ENCODE results near the gene WASF3. TPM values are rescaled to one million over a fixed set of nuclear protein-coding genes. Genes with fewer than 3 reads are reported as not detected.
A peak's percentile ranks its signal among the peaks of the same experiment; 100 is the strongest.

WASF3 gene
- total RNA-seq (2014; rRNA removed; shearing (Covaris generic)): 0.18 TPM in 1 of 2 replicates, not detected in the other

GRCh38 chr13:26557393-26558073 is at the start of gene WASF3:
WASF3 (plus strand) TSS chr13:26557683; CDS start chr13:26642271, 84,588 bp downstream.
- H3K4me1 ChIP-seq (replicated peaks): peaks cover 12% of the 10 kb centered on the region
- peak; percentile 59 to 77 for DNase-seq (ENCODE audit: low read depth in 1 of 2, low spot score in 2 of 2)
- peaks cover 30% of the 10 kb centered on the region for H3K27me3 ChIP-seq (replicated peaks)
- H3K36me3 ChIP-seq: no peaks in the 10 kb centered on the region
- H3K9me3 ChIP-seq (replicated peaks): no peaks in the 10 kb centered on the region
- H3K4me3 ChIP-seq: peak within 1 kb of the TSS; percentile 42
- no peak within 1 kb of the TSS for H3K27ac ChIP-seq

- no peaks in the 10 kb centered on the region for H3K4me1 ChIP-seq (replicated peaks)
- H3K27ac ChIP-seq: no peak overlapping the region
- DNase-seq (ENCODE audit: low read depth in 1 of 2, low spot score in 2 of 2): no peak
- no peaks in the 10 kb centered on the region for H3K36me3 ChIP-seq
- no peaks in the 10 kb centered on the region for H3K9me3 ChIP-seq (replicated peaks)
- no peaks in the 10 kb centered on the region for H3K27me3 ChIP-seq (replicated peaks)
- H3K4me3 ChIP-seq: no peak overlapping the region
Observed at GRCh38 chr13:26508885-26509284, 48.6 kb upstream of the WASF3 start.

- no peak overlapping the region for H3K27ac ChIP-seq
- no peaks in the 10 kb centered on the region for H3K9me3 ChIP-seq (replicated peaks)
- H3K4me1 ChIP-seq (replicated peaks): no peaks in the 10 kb centered on the region
- H3K27me3 ChIP-seq (replicated peaks): no peaks in the 10 kb centered on the region
- DNase-seq (ENCODE audit: low read depth in 1 of 2, low spot score in 2 of 2): no peak
- H3K36me3 ChIP-seq: no peaks in the 10 kb centered on the region
- H3K4me3 ChIP-seq: no peak overlapping the region
Observed at GRCh38 chr13:26509491-26509890, 48.0 kb upstream of the WASF3 start.

- no peak overlapping the region for H3K27ac ChIP-seq
- H3K9me3 ChIP-seq (replicated peaks): no peaks in the 10 kb centered on the region
- H3K36me3 ChIP-seq: no peaks in the 10 kb centered on the region
- H3K4me3 ChIP-seq: no peak overlapping the region
- H3K27me3 ChIP-seq (replicated peaks): no peaks in the 10 kb centered on the region
- no peak for DNase-seq (ENCODE audit: low read depth in 1 of 2, low spot score in 2 of 2)
- no peaks in the 10 kb centered on the region for H3K4me1 ChIP-seq (replicated peaks)
Observed at GRCh38 chr13:26513931-26514330, 43.6 kb upstream of the WASF3 start.

- H3K27ac ChIP-seq: no peak overlapping the region
- DNase-seq (ENCODE audit: low read depth in 1 of 2, low spot score in 2 of 2): no peak
- H3K4me3 ChIP-seq: no peak overlapping the region
- no peaks in the 10 kb centered on the region for H3K9me3 ChIP-seq (replicated peaks)
- H3K4me1 ChIP-seq (replicated peaks): no peaks in the 10 kb centered on the region
- no peaks in the 10 kb centered on the region for H3K36me3 ChIP-seq
- no peaks in the 10 kb centered on the region for H3K27me3 ChIP-seq (replicated peaks)
Observed at GRCh38 chr13:26515721-26516120, 41.8 kb upstream of the WASF3 start.

GRCh38 chr13:26517936-26518335 is 39.5 kb upstream of the WASF3 start:
- DNase-seq (ENCODE audit: low read depth in 1 of 2, low spot score in 2 of 2): no peak
- H3K4me3 ChIP-seq: no peak overlapping the region
- no peaks in the 10 kb centered on the region for H3K4me1 ChIP-seq (replicated peaks)

GRCh38 chr13:26518451-26518959 is 39.0 kb upstream of the WASF3 start:
- no peak for DNase-seq (ENCODE audit: low read depth in 1 of 2, low spot score in 2 of 2)
- no peaks in the 10 kb centered on the region for H3K9me3 ChIP-seq (replicated peaks)
- no peak overlapping the region for H3K4me3 ChIP-seq
- H3K27me3 ChIP-seq (replicated peaks): no peaks in the 10 kb centered on the region
- no peak overlapping the region for H3K27ac ChIP-seq
- H3K4me1 ChIP-seq (replicated peaks): no peaks in the 10 kb centered on the region
- no peaks in the 10 kb centered on the region for H3K36me3 ChIP-seq

More at GRCh38 chr13:26517936-26518335, 39.5 kb upstream of the WASF3 start:
- no peak overlapping the region for H3K27ac ChIP-seq
- no peaks in the 10 kb centered on the region for H3K36me3 ChIP-seq
- no peaks in the 10 kb centered on the region for H3K27me3 ChIP-seq (replicated peaks)
- no peaks in the 10 kb centered on the region for H3K9me3 ChIP-seq (replicated peaks)

GRCh38 chr13:26522571-26522970 is 34.9 kb upstream of the WASF3 start:
- Histone ChIP-seq H3K27me3 (replicated peaks) (no peaks in the 10 kb centered on the region), H3K4me1 (replicated peaks) (no peaks in the 10 kb centered on the region), H3K36me3 (no peaks in the 10 kb centered on the region), H3K9me3 (replicated peaks) (no peaks in the 10 kb centered on the region), H3K27ac (no peak overlapping the region), H3K4me3 (no peak overlapping the region)
- DNase-seq (ENCODE audit: low read depth in 1 of 2, low spot score in 2 of 2): no peak

- no peak for DNase-seq (ENCODE audit: low read depth in 1 of 2, low spot score in 2 of 2)
- no peak overlapping the region for H3K4me3 ChIP-seq
- H3K9me3 ChIP-seq (replicated peaks): no peaks in the 10 kb centered on the region
- no peak overlapping the region for H3K27ac ChIP-seq
- no peaks in the 10 kb centered on the region for H3K27me3 ChIP-seq (replicated peaks)
- no peaks in the 10 kb centered on the region for H3K4me1 ChIP-seq (replicated peaks)
- H3K36me3 ChIP-seq: no peaks in the 10 kb centered on the region
Observed at GRCh38 chr13:26523007-26523406, 34.5 kb upstream of the WASF3 start.

GRCh38 chr13:26525528-26525927 is 32.0 kb upstream of the WASF3 start:
- Histone ChIP-seq H3K36me3 (no peaks in the 10 kb centered on the region), H3K9me3 (replicated peaks) (no peaks in the 10 kb centered on the region), H3K4me3 (no peak overlapping the region), H3K27me3 (replicated peaks) (no peaks in the 10 kb centered on the region), H3K4me1 (replicated peaks) (no peaks in the 10 kb centered on the region), H3K27ac (no peak overlapping the region)
- DNase-seq (ENCODE audit: low read depth in 1 of 2, low spot score in 2 of 2): no peak

- Histone ChIP-seq H3K27me3 (replicated peaks) (no peaks in the 10 kb centered on the region), H3K27ac (no peak overlapping the region), H3K9me3 (replicated peaks) (no peaks in the 10 kb centered on the region), H3K36me3 (no peaks in the 10 kb centered on the region), H3K4me3 (no peak overlapping the region), H3K4me1 (replicated peaks) (no peaks in the 10 kb centered on the region)
- no peak for DNase-seq (ENCODE audit: low read depth in 1 of 2, low spot score in 2 of 2)
Observed at GRCh38 chr13:26526702-26527216, 30.7 kb upstream of the WASF3 start.

- no peaks in the 10 kb centered on the region for H3K9me3 ChIP-seq (replicated peaks)
- H3K27ac ChIP-seq: no peak overlapping the region
- no peaks in the 10 kb centered on the region for H3K36me3 ChIP-seq
- H3K4me1 ChIP-seq (replicated peaks): no peaks in the 10 kb centered on the region
- no peak overlapping the region for H3K4me3 ChIP-seq
- DNase-seq (ENCODE audit: low read depth in 1 of 2, low spot score in 2 of 2): no peak
- no peaks in the 10 kb centered on the region for H3K27me3 ChIP-seq (replicated peaks)
Observed at GRCh38 chr13:26528527-26528926, 29.0 kb upstream of the WASF3 start.

GRCh38 chr13:26529441-26529840 is 28.0 kb upstream of the WASF3 start:
- peak in 1 of 2 experiments; percentile 1 for DNase-seq (ENCODE audit: low read depth in 1 of 2, low spot score in 2 of 2)
- Histone ChIP-seq H3K4me3 (no peak overlapping the region), H3K9me3 (replicated peaks) (no peaks in the 10 kb centered on the region)

GRCh38 chr13:26531742-26532141 is 25.7 kb upstream of the WASF3 start:
- H3K9me3 ChIP-seq (replicated peaks): no peaks in the 10 kb centered on the region
- H3K27me3 ChIP-seq (replicated peaks): no peaks in the 10 kb centered on the region
- no peaks in the 10 kb centered on the region for H3K4me1 ChIP-seq (replicated peaks)
- H3K4me3 ChIP-seq: no peak overlapping the region
- H3K27ac ChIP-seq: no peak overlapping the region
- no peaks in the 10 kb centered on the region for H3K36me3 ChIP-seq
- no peak for DNase-seq (ENCODE audit: low read depth in 1 of 2, low spot score in 2 of 2)

More at GRCh38 chr13:26529441-26529840, 28.0 kb upstream of the WASF3 start:
- Histone ChIP-seq H3K36me3 (no peaks in the 10 kb centered on the region), H3K4me1 (replicated peaks) (no peaks in the 10 kb centered on the region), H3K27me3 (replicated peaks) (no peaks in the 10 kb centered on the region), H3K27ac (no peak overlapping the region)

Measured in SJSA1 (cell line).